Nephron (organoid): ENCODE results near the gene ADARB1.

ENCODE experiments used
- H3K27ac Mint-ChIP-seq, 3 experiments: 2 replicates each; pipeline ENCODE4 v1.8.0; 2020; ENCODE audit warnings: mixed read lengths in 3 of 3, mild to moderate bottlenecking in 2 of 3, moderate library complexity in 1 of 3
- H3K27me3 Mint-ChIP-seq: 2 replicates; pipeline ENCODE4 v1.8.0; 2021; ENCODE audit warnings: low read depth, mild to moderate bottlenecking, moderate library complexity, mixed read lengths
- H3K36me3 Mint-ChIP-seq: 2 replicates; pipeline ENCODE4 v1.8.0; 2020; ENCODE audit warnings: low read depth, mixed read lengths
- H3K4me1 Mint-ChIP-seq: 2 replicates; pipeline ENCODE4 v1.8.0; 2020; ENCODE audit warnings: mixed read lengths
- H3K4me3 Mint-ChIP-seq, 3 experiments: 2 replicates each; pipeline ENCODE4 v1.8.0; 2020; ENCODE audit warnings: mild to moderate bottlenecking in 3 of 3, mixed read lengths in 3 of 3, moderate library complexity in 2 of 3
- H3K9me3 Mint-ChIP-seq: 2 replicates; pipeline ENCODE4 v1.8.0; 2020; ENCODE audit warnings: mixed read lengths
- CTCF ChIP-seq, 3 experiments: fragments of 200-600 bp; sonication (generic); IDR thresholded peaks; one replicate each; pipeline ENCODE4 v1.5.0; 2021; ENCODE audit warnings: antibody characterized with exemption in 3 of 3; ENCODE audit not compliant: unreplicated experiment in 3 of 3

Gene ADARB1

GRCh38 chr21:45060675-45061311 is 13.6 kb upstream of the ADARB1 start:
- Mint-ChIP-seq H3K27ac (no peak overlapping the region), H3K9me3 (peaks cover 10% of the 10 kb centered on the region), H3K27me3 (peaks cover 23% of the 10 kb centered on the region), H3K4me1 (no peaks in the 10 kb centered on the region), H3K4me3 (no peak overlapping the region), H3K36me3 (no peaks in the 10 kb centered on the region)
- no peak for TF ChIP-seq CTCF (IDR thresholded peaks at IDR 0.05; ENCODE audit: unreplicated experiment in 3 of 3)

GRCh38 chr21:45064091-45064490 is 10.3 kb upstream of the ADARB1 start:
- TF ChIP-seq CTCF (IDR thresholded peaks at IDR 0.05; ENCODE audit: unreplicated experiment in 3 of 3): no peak
- H3K4me3 Mint-ChIP-seq: no peak overlapping the region
- peaks cover 9% of the 10 kb centered on the region for H3K27me3 Mint-ChIP-seq
- no peak overlapping the region for H3K27ac Mint-ChIP-seq
- peaks cover 10% of the 10 kb centered on the region for H3K9me3 Mint-ChIP-seq
- H3K36me3 Mint-ChIP-seq: no peaks in the 10 kb centered on the region
- H3K4me1 Mint-ChIP-seq: no peaks in the 10 kb centered on the region

GRCh38 chr21:45064618-45065399 is 9.6 kb upstream of the ADARB1 start:
- Mint-ChIP-seq H3K4me1 (no peaks in the 10 kb centered on the region), H3K27me3 (peaks cover 9% of the 10 kb centered on the region), H3K36me3 (no peaks in the 10 kb centered on the region), H3K27ac (no peak overlapping the region), H3K9me3 (peaks cover 10% of the 10 kb centered on the region), H3K4me3 (no peak overlapping the region)
- no peak for TF ChIP-seq CTCF (IDR thresholded peaks at IDR 0.05; ENCODE audit: unreplicated experiment in 3 of 3)

GRCh38 chr21:45067462-45068285 is 6.7 kb upstream of the ADARB1 start:
- no peaks in the 10 kb centered on the region for H3K4me1 Mint-ChIP-seq
- H3K9me3 Mint-ChIP-seq: peaks cover under 1% of the 10 kb centered on the region
- H3K36me3 Mint-ChIP-seq: no peaks in the 10 kb centered on the region
- no peaks in the 10 kb centered on the region for H3K27me3 Mint-ChIP-seq
- no peak for TF ChIP-seq CTCF (IDR thresholded peaks at IDR 0.05; ENCODE audit: unreplicated experiment in 3 of 3)
- no peak overlapping the region for H3K27ac Mint-ChIP-seq
- H3K4me3 Mint-ChIP-seq: no peak overlapping the region

GRCh38 chr21:45069085-45069484 is 5.3 kb upstream of the ADARB1 start:
- Mint-ChIP-seq H3K4me3 (no peak overlapping the region), H3K36me3 (no peaks in the 10 kb centered on the region), H3K27me3 (peaks cover 5% of the 10 kb centered on the region), H3K27ac (no peak overlapping the region), H3K4me1 (peaks cover 6% of the 10 kb centered on the region), H3K9me3 (no peaks in the 10 kb centered on the region)
- no peak for TF ChIP-seq CTCF (IDR thresholded peaks at IDR 0.05; ENCODE audit: unreplicated experiment in 3 of 3)
